Measurements from ENCODE around the gene ACVRL1.

ACVRL1 gene

GRCh38 chr12:51905471-51906429 lies 1.6 kb upstream of the ACVRL1 start:
- TF ChIP-seq POLR2A (IDR thresholded peaks at IDR 0.05; ENCODE audit: extremely low read depth, insufficient read length) (no peak), MYC (IDR thresholded peaks at IDR 0.05; ENCODE audit: low read depth, low read length) (no peak), MAX (IDR thresholded peaks at IDR 0.05; ENCODE audit: low read depth, low read length) (no peak), CTCF (IDR thresholded peaks at IDR 0.05; ENCODE audit: low read depth, low read length) (no peak)
- H3K4me3 ChIP-seq (ENCODE audit: low read depth, low read length), result no peak overlapping the region
- no peak for DNase-seq (ENCODE audit: low read depth)

- no peak for TF ChIP-seq MAX (IDR thresholded peaks at IDR 0.05; ENCODE audit: low read depth, low read length)
- no peak for TF ChIP-seq POLR2A (IDR thresholded peaks at IDR 0.05; ENCODE audit: extremely low read depth, insufficient read length)
- TF ChIP-seq MYC (IDR thresholded peaks at IDR 0.05; ENCODE audit: low read depth, low read length), result no peak
- TF ChIP-seq CTCF (IDR thresholded peaks at IDR 0.05; ENCODE audit: low read depth, low read length), result no peak
- no peak for DNase-seq (ENCODE audit: low read depth)
- H3K4me3 ChIP-seq (ENCODE audit: low read depth, low read length), result no peak overlapping the region
Measured at GRCh38 chr12:51906430-51907082, 748 bp upstream of the ACVRL1 start.

GRCh38 chr12:51907856-51908425 lies 637 bp downstream of the ACVRL1 start:
- no peak overlapping the region for H3K4me3 ChIP-seq (ENCODE audit: low read depth, low read length)
- TF ChIP-seq MAX (IDR thresholded peaks at IDR 0.05; ENCODE audit: low read depth, low read length) (no peak), POLR2A (IDR thresholded peaks at IDR 0.05; ENCODE audit: extremely low read depth, insufficient read length) (no peak), MYC (IDR thresholded peaks at IDR 0.05; ENCODE audit: low read depth, low read length) (no peak), CTCF (IDR thresholded peaks at IDR 0.05; ENCODE audit: low read depth, low read length) (no peak)
- no peak for DNase-seq (ENCODE audit: low read depth)

GRCh38 chr12:51908876-51909592 lies 1.7 kb downstream of the ACVRL1 start:
- no peak overlapping the region for H3K4me3 ChIP-seq (ENCODE audit: low read depth, low read length)
- no peak for TF ChIP-seq POLR2A (IDR thresholded peaks at IDR 0.05; ENCODE audit: extremely low read depth, insufficient read length)
- no peak for TF ChIP-seq MYC (IDR thresholded peaks at IDR 0.05; ENCODE audit: low read depth, low read length)
- no peak for TF ChIP-seq MAX (IDR thresholded peaks at IDR 0.05; ENCODE audit: low read depth, low read length)
- no peak for TF ChIP-seq CTCF (IDR thresholded peaks at IDR 0.05; ENCODE audit: low read depth, low read length)
- DNase-seq (ENCODE audit: low read depth), result no peak

- no peak for TF ChIP-seq MYC (IDR thresholded peaks at IDR 0.05; ENCODE audit: low read depth, low read length)
- no peak for TF ChIP-seq CTCF (IDR thresholded peaks at IDR 0.05; ENCODE audit: low read depth, low read length)
- no peak for TF ChIP-seq POLR2A (IDR thresholded peaks at IDR 0.05; ENCODE audit: extremely low read depth, insufficient read length)
- TF ChIP-seq MAX (IDR thresholded peaks at IDR 0.05; ENCODE audit: low read depth, low read length), result no peak
- H3K4me3 ChIP-seq (ENCODE audit: low read depth, low read length), result no peak overlapping the region
- peak; percentile 49 for DNase-seq (ENCODE audit: low read depth)
Measured at GRCh38 chr12:51910168-51910567, 2.9 kb downstream of the ACVRL1 start.
